Testis (tissue), 2 donors: Measurements from ENCODE around the gene PITPNC1.

ENCODE experiments used
- POLR2A ChIP-seq: fragments of 450-650 bp; IDR thresholded peaks from one replicate; pipeline ENCODE4 v1.6.1; 2017; ENCODE audit warnings: antibody characterized with exemption, mild to moderate bottlenecking, moderate library complexity
- TF ChIP-seq, protein P1 (sequence below), 3 experiments: fragments of 450-650 bp in 2 of 3; fragments of 200-600 bp in 1 of 3; sonication (generic) in 1 of 3; IDR thresholded peaks; one replicate each; pipeline ENCODE4 v1.5.1; 2016 to 2019; ENCODE audit warnings: antibody characterized with exemption in 3 of 3, mild to moderate bottlenecking in 2 of 3, moderate library complexity in 1 of 3

DNA sequence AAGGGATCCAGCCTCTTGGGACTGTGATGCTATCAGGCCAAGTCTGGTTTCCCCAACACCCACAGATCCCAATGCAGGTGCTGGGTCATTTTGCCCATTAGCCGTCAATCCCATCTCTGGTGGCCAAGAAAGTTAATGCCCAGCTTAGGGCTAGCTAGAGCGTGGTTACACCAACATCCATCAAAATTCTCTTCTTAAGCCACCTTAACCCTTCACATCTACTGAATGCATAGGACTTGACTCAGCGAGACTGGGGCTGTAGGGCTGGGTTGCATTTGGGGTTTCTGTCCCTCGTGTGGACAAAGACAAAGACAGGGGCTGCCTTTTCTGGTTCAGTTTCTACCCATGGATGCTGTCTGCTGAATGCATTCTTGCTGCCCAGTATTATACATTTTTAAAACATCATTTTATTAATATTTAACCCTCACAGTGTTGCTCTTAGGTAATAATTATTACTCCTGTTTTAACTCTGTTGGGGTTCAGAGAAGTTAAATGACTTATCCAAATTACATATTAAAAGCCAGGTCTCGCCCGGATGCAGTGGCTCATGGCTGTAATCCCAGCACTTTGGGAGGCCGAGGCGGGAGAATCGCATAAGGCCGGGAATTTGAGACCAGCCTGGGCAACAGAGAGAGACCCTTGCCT is 199.5 kb downstream of the PITPNC1 start:
- TF ChIP-seq, protein P1, sequence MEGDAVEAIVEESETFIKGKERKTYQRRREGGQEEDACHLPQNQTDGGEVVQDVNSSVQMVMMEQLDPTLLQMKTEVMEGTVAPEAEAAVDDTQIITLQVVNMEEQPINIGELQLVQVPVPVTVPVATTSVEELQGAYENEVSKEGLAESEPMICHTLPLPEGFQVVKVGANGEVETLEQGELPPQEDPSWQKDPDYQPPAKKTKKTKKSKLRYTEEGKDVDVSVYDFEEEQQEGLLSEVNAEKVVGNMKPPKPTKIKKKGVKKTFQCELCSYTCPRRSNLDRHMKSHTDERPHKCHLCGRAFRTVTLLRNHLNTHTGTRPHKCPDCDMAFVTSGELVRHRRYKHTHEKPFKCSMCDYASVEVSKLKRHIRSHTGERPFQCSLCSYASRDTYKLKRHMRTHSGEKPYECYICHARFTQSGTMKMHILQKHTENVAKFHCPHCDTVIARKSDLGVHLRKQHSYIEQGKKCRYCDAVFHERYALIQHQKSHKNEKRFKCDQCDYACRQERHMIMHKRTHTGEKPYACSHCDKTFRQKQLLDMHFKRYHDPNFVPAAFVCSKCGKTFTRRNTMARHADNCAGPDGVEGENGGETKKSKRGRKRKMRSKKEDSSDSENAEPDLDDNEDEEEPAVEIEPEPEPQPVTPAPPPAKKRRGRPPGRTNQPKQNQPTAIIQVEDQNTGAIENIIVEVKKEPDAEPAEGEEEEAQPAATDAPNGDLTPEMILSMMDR (IDR thresholded peaks at IDR 0.05), result no peak
- no peak for TF ChIP-seq POLR2A
